GM21737 (cell line): ENCODE results near the gene EEF1G.

Experiments
- ATAC-seq: cut with Tn5 transposase; IDR thresholded peaks from one replicate; pipeline ENCODE4 v1.9.1; 2021; ENCODE audit warnings: mild to moderate bottlenecking, moderate library complexity; ENCODE audit not compliant: unreplicated experiment

The EEF1G gene

DNA sequence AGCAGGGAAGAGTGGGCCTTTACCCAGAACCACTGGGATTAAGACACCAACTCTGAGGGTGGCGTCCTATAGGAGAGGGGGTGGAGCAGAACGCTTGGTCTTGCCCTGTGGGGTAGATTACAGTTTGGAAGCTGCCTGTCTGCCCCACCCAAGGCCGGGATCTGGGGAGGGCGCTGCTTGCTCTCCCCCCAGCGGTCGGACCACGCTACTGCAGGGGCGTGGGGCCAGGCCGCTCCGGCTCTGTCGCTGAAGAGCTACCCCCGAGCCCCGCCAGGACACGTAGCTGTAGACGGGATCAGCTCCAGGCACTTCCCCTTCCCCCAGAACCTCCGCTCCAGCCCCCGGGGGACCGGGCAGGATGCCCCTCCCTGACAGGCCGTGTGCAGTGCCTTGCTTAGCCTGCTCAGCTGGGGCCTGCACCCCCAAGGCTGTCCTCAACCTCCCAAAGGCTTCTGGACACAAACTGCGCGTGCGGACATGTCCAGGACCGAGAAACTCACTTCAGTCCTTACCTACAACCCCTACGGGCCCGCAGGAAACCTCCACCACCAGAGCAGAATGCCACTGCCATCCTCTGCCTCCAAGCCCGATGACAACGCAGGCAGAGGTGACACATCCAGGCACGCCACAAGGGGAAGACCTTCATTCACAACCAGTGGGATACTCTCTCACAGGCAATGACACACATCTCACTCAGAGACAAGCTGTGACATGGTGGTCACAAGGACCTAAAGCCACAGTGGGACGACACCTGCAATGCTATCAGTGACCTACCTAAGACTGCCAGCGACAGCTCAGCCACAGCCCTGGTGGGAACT, 30.7 kb downstream of the EEF1G start:
- ATAC-seq, result peak; percentile 27

DNA sequence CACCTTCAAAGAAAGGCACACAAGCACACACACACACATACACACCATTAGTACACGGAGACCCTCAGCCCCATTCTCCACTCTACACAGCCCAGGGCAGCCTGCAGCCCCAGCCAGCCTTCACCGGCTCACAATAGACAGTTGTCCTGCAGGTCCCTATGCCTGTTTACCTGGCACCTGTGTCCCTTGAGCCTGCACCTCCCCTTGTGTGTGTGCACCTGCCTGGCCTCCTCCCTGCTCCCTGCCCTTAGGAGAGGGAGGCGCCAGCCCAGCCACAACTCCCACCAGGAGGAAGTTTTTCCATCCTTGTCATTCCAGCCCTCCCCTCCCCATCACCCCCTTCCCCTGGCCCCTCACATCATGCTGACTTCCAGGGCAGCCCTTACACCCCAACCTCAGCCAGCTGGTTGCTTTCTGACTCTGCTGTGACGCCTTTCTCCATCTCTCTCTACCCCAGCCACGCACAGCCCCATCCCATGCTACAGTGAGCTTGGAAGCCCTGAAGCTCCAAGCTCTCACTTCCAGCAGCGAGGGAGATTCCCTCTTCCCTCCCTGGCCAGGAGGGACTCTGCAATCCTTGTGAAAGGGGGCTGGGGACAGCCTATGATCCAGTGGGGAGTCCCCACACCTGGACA, 31.5 kb downstream of the EEF1G start:
- no peak for ATAC-seq

- peak; percentile 49 for ATAC-seq
Observed at GRCh38 chr11:62540804-62541701, 32.6 kb downstream of the EEF1G start.

DNA sequence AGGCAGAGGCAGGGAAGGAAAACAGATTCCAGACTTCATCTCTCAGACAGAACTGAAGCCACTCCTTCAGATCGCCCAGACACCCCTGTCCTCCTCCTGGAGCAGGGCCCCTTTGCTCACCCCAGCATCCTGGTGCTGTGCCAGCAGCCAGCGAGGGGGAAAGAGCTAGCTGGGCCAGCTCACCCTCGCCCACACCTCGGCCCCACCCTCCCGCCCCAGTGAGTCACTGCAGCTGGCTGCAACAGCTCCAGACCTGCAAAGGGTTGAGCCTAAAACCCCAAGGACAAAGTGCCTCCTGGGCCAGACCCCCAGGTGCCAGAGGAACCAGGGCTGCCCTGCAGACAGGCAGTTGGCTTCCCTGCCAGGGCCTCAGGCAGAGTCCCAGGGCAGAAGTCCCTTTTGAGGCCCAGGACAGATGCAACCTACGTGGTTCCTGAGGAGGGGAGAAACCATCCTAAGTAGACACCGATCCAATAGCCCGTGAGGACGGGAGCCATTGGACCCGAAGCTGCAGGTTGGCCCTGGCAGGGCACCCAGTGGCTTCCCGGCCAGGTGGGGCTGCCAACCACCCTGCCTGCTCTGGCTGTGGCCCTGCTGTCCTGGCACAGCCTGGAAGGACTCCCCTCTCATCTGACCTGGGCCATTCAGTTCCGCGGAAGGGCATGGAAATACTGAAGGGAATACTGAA, 34.3 kb downstream of the EEF1G start:
- no peak for ATAC-seq

- no peak for ATAC-seq
Observed at GRCh38 chr11:62538470-62539237, 35.0 kb downstream of the EEF1G start.

- no peak for ATAC-seq
Observed at GRCh38 chr11:62536301-62536957, 37.3 kb downstream of the EEF1G start.

- no peak for ATAC-seq
Observed at GRCh38 chr11:62535802-62536201, 37.9 kb downstream of the EEF1G start.

DNA sequence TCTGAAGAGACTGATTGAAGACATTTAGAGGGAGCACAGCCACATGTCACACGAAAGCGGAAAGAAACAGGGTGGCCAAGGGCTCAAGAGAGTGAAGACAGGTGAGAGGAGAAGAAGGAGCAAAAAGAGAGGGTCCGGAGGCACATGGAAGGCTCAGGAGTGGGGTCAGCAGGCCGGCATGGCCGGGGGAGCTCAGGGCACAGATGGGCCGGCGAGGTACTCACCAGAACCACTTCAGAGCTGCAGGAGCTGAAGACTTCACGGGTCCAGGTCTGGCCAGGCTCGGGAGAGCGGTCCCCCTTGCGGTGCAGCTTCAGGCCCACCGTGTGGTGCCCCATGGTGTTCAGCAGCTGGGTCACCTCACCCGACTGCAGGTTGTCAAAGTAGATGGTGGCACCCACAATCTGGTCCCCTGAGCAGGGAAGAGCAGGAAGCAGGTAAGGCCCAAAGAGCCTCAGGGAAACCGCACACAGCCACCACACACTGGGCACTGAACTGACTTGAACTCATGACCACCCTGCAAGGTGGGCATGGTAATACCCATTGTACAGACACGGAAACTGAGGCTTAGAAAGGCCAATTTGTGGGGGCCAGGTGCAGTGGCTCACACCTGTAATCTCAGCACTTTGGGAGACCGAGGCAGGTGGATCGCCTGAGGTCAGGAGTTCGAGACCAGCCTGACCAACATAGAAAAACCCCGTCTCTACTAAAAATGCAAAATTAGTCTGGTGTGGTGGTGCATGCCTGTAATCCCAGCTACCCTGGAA, 38.7 kb downstream of the EEF1G start:
- ATAC-seq, result no peak

- no peak for ATAC-seq
Observed at GRCh38 chr11:62532096-62532495, 41.6 kb downstream of the EEF1G start.

- no peak for ATAC-seq
Observed at GRCh38 chr11:62516736-62517371, 56.8 kb downstream of the EEF1G start.

DNA sequence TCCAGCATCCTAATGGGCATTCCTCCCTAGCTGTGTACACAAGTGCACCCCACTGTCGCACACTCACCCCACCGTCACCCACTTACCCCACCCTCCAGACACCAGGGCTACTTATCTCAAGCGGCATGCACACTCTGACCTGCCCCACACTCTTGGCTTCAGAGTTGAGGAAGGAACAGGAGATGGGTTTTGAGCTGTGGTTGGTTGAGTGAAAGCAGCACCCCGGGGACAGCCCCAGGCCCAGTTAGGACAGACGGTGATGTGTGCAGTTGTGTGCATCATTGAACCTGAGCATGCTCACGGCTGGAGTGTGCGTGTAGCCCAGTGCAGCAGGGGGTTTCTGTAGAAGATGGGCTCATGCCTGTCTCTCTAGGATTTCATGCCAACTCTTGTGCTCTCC, 59.5 kb downstream of the EEF1G start:
- no peak for ATAC-seq

DNA sequence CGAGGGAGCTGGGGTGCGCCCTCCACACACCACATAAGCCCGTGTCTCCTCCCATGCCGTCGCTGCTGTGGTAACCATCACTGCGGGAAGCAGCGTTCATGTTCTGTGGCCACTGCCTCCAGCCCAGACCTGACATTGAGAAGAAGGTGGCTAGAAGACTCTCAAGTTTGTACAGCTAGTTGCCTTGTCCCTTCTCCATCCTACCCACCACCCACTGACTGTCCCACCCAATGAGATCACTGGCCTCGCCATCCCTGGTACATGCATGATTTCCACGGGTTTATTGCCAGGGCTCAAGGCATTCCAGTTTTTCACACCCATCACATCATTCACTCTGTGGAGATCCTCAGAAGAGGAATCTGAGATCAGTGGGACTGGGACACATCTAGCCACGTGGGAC, 60.1 kb downstream of the EEF1G start:
- no peak for ATAC-seq

DNA sequence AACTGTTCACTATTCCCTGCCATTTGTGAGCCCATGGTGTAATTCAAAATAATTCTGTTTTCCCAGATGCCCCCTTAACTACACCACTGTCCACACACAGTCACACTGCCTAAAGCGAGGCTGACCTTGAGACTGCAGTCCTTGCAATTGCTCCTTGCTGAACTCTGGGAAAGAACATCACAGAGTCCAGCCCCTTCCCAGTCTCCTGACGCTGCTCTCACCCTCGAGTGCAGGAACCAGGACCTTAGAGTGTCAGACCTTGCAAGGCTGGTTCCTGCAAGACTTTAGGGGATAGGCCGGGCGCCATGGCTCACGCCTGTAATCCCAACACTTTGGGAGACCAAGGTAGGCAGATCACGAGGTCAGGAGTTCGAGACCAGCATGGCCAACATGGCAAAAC, 60.7 kb downstream of the EEF1G start:
- no peak for ATAC-seq
